KMS-11 (cell line): Measurements from ENCODE around the gene GNG7.
"Not testable (repeated sequence)": the region's sequence is repeated elsewhere in the genome, so short reads cannot be mapped to it uniquely, and the experiment has no call there.

Source experiments
- H2AFZ ChIP-seq: fragments of 200-600 bp; sonication (generic); 2 replicates; pipeline ENCODE4 v1.6.1; 2016; ENCODE audit warnings: antibody characterized with exemption, mixed run types, low read depth
- H3K27ac ChIP-seq: fragments of 200-600 bp; sonication (generic); 2 replicates; pipeline ENCODE4 v1.6.1; 2016; ENCODE audit warnings: mild to moderate bottlenecking, mixed run types
- H3K27me3 ChIP-seq: fragments of 200-600 bp; sonication (generic); 2 replicates; pipeline ENCODE4 v1.6.1; 2017; ENCODE audit warnings: mild to moderate bottlenecking, low read depth, mixed run types, moderate library complexity; ENCODE audit not compliant: insufficient read depth
- H3K36me3 ChIP-seq: fragments of 200-600 bp; sonication (generic); 2 replicates; pipeline ENCODE4 v1.6.1; 2017; ENCODE audit warnings: mild to moderate bottlenecking, mixed run types; ENCODE audit not compliant: insufficient read depth
- H3K4me1 ChIP-seq: fragments of 200-600 bp; sonication (generic); 2 replicates; pipeline ENCODE4 v1.6.1; 2016; ENCODE audit warnings: mild to moderate bottlenecking, low read depth, mixed run types; ENCODE audit not compliant: poor library complexity, severe bottlenecking
- H3K4me2 ChIP-seq: fragments of 200-600 bp; sonication (generic); 2 replicates; pipeline ENCODE4 v1.7.0; 2016; ENCODE audit warnings: mild to moderate bottlenecking, mixed run types
- H3K4me3 ChIP-seq: fragments of 200-600 bp; sonication (generic); IDR thresholded peaks from 2 replicates; pipeline ENCODE4 v1.6.1; 2017; ENCODE audit warnings: low read depth, low read length, mixed read lengths; ENCODE audit not compliant: insufficient read depth
- H3K79me2 ChIP-seq: fragments of 200-600 bp; sonication (generic); 2 replicates; pipeline ENCODE4 v1.6.1; 2016; ENCODE audit warnings: low read depth, mixed run types; ENCODE audit not compliant: insufficient read depth
- H3K9ac ChIP-seq: fragments of 200-600 bp; sonication (generic); 2 replicates; pipeline ENCODE4 v1.6.1; 2016; ENCODE audit warnings: mild to moderate bottlenecking, mixed run types
- H4K20me1 ChIP-seq: fragments of 200-600 bp; sonication (generic); 2 replicates; pipeline ENCODE4 v1.6.1; 2016; ENCODE audit warnings: mild to moderate bottlenecking, mixed run types; ENCODE audit not compliant: insufficient read depth
- TF ChIP-seq, protein P1 (sequence below): fragments of 200-600 bp; sonication (generic); conservative IDR thresholded peaks from 2 replicates; pipeline ENCODE4 v1.6.1; 2017; ENCODE audit warnings: low read depth, mild to moderate bottlenecking, antibody characterized with exemption, low read length, moderate library complexity, mixed read lengths

GNG7 gene

DNA sequence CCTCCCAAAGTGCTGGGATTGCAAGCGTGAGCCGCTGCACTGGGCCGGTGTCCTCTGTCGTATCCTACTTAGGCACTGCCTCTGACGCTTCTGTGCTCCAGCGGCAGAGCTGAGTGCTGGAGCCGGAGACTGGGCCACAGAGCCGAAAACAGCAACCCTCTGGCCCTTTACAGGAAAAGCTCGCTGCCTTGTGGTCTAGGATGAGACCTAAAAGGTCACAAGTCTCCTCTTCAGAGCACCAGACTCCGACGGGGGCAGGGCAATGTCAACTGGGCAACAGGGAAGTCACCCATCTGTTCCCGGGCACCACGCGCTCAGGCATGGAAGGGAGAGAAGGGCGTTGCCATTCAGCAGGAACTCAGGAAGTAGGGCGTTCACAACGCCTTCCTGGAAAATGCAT, 134.9 kb downstream of the GNG7 start:
- H4K20me1 ChIP-seq: no peaks in the 10 kb centered on the region
- no peaks in the 10 kb centered on the region for H3K36me3 ChIP-seq
- no peak overlapping the region for H3K4me2 ChIP-seq
- H3K4me1 ChIP-seq: peaks cover 3% of the 10 kb centered on the region
- no peak overlapping the region for H3K4me3 ChIP-seq
- TF ChIP-seq, protein P1, sequence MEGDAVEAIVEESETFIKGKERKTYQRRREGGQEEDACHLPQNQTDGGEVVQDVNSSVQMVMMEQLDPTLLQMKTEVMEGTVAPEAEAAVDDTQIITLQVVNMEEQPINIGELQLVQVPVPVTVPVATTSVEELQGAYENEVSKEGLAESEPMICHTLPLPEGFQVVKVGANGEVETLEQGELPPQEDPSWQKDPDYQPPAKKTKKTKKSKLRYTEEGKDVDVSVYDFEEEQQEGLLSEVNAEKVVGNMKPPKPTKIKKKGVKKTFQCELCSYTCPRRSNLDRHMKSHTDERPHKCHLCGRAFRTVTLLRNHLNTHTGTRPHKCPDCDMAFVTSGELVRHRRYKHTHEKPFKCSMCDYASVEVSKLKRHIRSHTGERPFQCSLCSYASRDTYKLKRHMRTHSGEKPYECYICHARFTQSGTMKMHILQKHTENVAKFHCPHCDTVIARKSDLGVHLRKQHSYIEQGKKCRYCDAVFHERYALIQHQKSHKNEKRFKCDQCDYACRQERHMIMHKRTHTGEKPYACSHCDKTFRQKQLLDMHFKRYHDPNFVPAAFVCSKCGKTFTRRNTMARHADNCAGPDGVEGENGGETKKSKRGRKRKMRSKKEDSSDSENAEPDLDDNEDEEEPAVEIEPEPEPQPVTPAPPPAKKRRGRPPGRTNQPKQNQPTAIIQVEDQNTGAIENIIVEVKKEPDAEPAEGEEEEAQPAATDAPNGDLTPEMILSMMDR: no peak
- no peaks in the 10 kb centered on the region for H3K27me3 ChIP-seq
- H2AFZ ChIP-seq: no peak overlapping the region
- H3K79me2 ChIP-seq: no peaks in the 10 kb centered on the region
- H3K27ac ChIP-seq: no peak overlapping the region
- no peak overlapping the region for H3K9ac ChIP-seq

- H3K4me1 ChIP-seq: peaks cover 17% of the 10 kb centered on the region
- H3K4me3 ChIP-seq, H2AFZ ChIP-seq, H3K9ac ChIP-seq, H3K27ac ChIP-seq, H3K4me2 ChIP-seq, H3K79me2 ChIP-seq, H3K36me3 ChIP-seq, H3K27me3 ChIP-seq, H4K20me1 ChIP-seq: not testable (repeated sequence)
Measured at GRCh38 chr19:2563546-2563945, 138.9 kb downstream of the GNG7 start.

DNA sequence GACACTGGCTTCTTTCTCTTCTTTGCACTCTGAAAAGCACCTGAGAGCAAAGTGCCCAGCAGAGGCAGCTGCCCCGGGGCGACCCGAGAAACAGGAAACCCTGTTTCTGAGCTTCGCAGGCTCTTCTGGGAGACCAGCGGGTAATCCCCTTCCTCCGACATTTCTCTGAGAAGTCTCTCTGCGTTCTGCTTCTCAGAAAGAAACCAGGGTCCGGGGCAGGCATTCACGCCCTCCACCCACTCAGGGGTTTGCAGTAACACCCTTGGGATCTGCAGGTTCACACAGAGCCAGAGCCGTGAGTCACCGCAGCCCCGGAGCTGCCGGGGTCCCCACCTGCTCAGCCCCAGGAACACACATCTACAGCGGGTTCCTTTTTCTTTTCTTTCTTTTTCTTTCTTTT, 140.6 kb downstream of the GNG7 start:
- Histone ChIP-seq H3K27ac (peak overlapping the region; percentile 83), H3K4me1 (peaks cover 17% of the 10 kb centered on the region), H3K27me3 (no peaks in the 10 kb centered on the region), H3K36me3 (no peaks in the 10 kb centered on the region), H2AFZ (peak overlapping the region; percentile 99), H4K20me1 (no peaks in the 10 kb centered on the region), H3K9ac (peak overlapping the region; percentile 77), H3K4me3 (no peak overlapping the region), H3K79me2 (no peaks in the 10 kb centered on the region), H3K4me2 (peak overlapping the region; percentile 88)
- TF ChIP-seq, protein P1: no peak

- no peaks in the 10 kb centered on the region for H3K79me2 ChIP-seq
- peaks cover 17% of the 10 kb centered on the region for H3K4me1 ChIP-seq
- no peaks in the 10 kb centered on the region for H4K20me1 ChIP-seq
- H3K27ac ChIP-seq: peak overlapping the region; percentile 83
- no peaks in the 10 kb centered on the region for H3K27me3 ChIP-seq
- TF ChIP-seq, protein P1: no peak
- H3K9ac ChIP-seq: peak overlapping the region; percentile 77; the same call in 1 of the 2 replicates
- peak overlapping the region; percentile 88 for H3K4me2 ChIP-seq
- peak overlapping the region; percentile 99; the same call in 1 of the 2 replicates for H2AFZ ChIP-seq
- H3K4me3 ChIP-seq: no peak overlapping the region
- no peaks in the 10 kb centered on the region for H3K36me3 ChIP-seq
Measured at GRCh38 chr19:2561221-2561620, 141.3 kb downstream of the GNG7 start.

DNA sequence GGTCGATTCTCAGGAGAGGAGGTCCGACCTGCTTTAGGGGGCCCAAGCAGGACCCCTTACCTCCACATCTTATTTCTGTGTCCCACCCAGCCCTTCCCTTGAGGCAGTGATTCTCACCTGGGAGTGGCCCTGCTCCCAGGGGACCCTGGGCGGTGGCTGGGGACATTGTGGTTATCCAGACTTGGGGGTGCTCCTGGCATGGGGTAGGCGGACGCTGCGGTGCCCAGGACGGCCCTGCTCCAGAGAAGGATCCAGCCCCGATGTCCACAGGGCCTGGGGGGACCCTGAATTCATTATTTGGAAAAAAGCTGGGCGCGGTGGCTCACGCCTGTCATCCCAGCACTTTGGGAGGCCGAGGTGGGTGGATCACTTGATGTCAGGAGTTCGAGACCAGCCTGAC, 142.1 kb downstream of the GNG7 start:
- peaks cover 17% of the 10 kb centered on the region for H3K4me1 ChIP-seq
- TF ChIP-seq, protein P1: no peak

More for the DNA sequence above, 142.1 kb downstream of the GNG7 start:
- Histone ChIP-seq H3K9ac (no peak overlapping the region), H3K4me3 (no peak overlapping the region), H4K20me1 (no peaks in the 10 kb centered on the region), H3K27ac (no peak overlapping the region), H3K27me3 (no peaks in the 10 kb centered on the region), H2AFZ (no peak overlapping the region), H3K36me3 (no peaks in the 10 kb centered on the region), H3K79me2 (no peaks in the 10 kb centered on the region), H3K4me2 (no peak overlapping the region)
